Measurements from ENCODE around the gene FCGR3B. TPM values are rescaled to one million over a fixed set of nuclear protein-coding genes. Genes with fewer than 3 reads are reported as not detected.
"Not testable (repeated sequence)": the region's sequence is repeated elsewhere in the genome, so short reads cannot be mapped to it uniquely, and the experiment has no call there.

Gene FCGR3B
- total RNA-seq, 1 donor from 2014 or later, result not detected

DNA sequence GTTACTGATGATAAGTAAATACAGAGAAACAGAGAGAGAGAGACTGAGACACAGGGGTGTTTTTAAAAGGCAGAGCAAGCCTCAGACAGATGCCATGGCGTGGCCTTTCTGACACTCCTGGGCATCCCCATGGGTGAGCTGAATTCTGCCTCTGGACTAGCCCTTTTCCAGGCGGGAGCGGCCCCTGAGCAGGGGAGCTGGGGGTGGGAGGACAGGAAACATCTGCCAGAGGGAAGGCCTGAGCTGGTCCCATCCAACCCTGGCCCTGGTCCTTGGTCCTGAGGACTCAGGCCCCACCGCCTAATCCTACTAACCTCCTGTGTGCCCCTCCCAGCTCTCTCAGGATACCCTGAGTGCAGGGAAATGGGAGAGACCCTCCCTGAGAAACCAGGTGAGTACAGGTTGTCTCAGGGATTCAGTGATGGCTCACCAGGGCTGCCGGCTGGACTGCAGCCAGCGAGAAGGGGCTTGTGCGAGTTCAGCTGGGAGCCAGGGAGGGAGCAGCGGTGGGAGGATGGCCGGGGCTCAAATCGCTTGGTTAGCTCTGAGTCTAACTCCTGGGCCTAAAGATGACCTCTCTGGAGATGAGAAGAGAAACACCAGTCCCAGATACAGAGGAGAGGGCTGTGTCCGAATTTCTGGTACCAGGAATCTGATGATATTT is 37.8 kb downstream of the FCGR3B start:
- H3K4me3 ChIP-seq (ENCODE audit: low read depth, low read length); DNase-seq (ENCODE audit: low read depth): not testable (repeated sequence)

DNA sequence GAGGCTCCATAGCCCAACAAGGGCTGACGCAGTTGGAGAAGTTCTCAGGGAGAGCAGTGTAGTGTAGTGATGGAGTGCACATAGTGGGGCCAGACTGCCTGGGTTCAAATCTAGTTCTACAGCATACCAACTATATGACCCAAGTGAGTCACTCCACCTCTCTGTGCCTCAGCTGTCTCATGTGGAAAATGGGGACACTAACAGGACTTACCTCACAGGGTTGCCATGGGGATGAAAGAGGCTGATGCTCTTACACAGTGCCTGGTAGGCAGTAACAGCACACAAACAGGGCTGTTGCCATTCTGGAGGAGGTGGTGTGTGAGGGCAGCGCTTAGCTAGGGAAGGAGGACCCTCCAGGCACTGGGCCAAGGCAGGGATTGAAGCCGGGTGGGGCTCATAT is 38.4 kb downstream of the FCGR3B start:
- not testable (repeated sequence) for H3K4me3 ChIP-seq (ENCODE audit: low read depth, low read length)

DNA sequence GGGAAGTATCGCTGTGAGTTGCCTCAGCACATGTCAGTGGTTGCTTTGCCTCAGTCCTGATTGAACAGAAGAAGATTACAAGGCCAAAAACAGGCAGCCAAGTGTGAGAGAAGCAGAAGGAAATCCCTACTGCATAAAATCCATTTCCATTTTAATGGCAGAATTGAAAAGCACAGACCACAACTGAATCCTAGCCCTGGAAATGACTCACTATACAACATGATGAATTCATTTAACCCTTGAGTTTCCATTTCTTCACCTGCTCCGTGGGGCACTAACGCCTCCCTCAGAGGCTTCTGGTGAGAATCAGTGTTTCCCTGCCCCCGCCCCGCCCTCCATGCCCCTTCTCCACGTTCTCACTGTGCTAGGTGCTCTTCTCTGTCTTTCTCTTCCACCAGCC is 41.1 kb downstream of the FCGR3B start:
- not testable (repeated sequence) for DNase-seq (ENCODE audit: low read depth); H3K4me3 ChIP-seq (ENCODE audit: low read depth, low read length)

More for the DNA sequence above, 38.4 kb downstream of the FCGR3B start:
- DNase-seq (ENCODE audit: low read depth), result not testable (repeated sequence)

DNA sequence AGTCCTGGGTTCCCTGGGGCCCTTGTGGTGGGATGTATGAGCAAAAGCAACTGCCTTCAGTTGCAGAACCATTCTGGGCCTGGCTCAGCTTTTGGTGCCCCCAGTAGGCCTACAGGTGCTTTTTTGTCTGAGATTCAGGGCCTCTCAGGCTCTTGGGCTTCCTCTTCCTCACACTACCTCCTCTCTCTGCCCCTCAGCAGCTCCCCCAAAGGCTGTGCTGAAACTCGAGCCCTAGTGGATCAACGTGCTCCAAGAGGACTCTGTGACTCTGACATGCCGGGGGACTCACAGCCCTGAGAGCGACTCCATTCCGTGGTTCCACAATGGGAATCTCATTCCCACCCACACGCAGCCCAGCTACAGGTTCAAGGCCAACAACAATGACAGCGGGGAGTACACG is 41.6 kb downstream of the FCGR3B start:
- H3K4me3 ChIP-seq (ENCODE audit: low read depth, low read length); DNase-seq (ENCODE audit: low read depth): not testable (repeated sequence)

DNA sequence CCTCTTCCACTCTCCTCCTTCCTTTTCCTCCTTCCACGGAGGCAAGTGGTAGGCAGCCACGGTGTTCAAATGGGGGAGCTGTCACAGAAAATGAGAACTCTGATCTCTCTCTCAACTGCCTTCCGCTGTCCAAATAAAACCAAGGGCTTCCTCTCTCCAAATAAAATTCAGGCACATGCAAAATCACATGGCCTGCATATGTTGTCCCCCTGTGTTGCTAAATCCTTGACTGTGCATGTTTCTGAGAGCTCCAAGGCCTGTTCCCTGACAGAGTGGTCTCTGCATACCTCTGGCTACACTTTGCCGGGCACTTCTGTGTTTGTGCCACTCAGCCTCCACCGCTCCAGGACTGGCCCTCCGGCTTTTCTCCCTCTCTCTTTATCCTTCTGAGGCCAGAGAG is 42.4 kb downstream of the FCGR3B start:
- not testable (repeated sequence) for DNase-seq (ENCODE audit: low read depth); H3K4me3 ChIP-seq (ENCODE audit: low read depth, low read length)

DNA sequence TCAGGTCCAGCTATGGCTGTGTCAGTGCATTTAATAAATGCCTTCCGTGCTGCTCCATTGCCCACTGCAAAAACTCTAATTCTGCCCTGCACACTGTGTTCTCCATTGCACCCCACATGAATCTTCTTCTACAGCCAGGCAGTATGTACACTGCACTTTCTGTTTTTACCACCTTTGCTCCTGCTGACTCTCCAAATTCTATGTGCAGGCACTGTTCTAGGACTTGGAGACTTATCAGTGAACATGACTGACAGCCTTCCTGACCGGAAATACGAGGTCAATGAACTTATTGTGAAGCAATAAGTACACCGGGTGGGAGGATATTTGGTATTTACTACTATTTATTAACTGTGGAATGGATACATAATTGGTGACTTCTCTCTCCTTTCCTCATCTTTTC is 48.1 kb downstream of the FCGR3B start:
- not testable (repeated sequence) for H3K4me3 ChIP-seq (ENCODE audit: low read depth, low read length); DNase-seq (ENCODE audit: low read depth)

DNA sequence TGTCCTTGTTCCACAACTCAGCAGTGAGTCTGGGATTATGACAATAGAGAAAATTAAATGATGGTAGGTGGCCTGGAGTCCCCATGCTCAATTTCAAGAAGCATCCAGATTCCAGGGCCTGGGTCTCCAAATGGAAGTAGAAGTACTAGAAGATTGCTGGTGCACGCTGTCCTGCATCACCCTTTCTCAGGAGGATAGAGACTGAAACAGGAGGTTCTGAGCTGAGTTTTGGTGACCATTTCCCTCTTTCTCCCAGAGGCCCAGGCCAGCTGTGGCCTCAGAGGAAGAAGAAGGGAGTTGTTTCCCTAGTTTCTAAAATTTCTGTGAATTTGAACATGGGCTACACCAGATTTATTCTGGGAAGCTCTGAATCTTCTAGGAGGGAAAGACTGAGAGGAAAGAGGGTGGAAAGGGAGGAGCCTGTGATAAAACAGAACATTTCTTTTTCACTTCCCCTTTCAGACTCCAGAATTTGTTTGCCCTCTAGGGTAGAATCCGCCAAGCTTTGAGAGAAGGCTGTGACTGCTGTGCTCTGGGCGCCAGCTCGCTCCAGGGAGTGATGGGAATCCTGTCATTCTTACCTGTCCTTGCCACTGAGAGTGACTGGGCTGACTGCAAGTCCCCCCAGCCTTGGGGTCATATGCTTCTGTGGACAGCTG is 50.0 kb downstream of the FCGR3B start:
- H3K4me3 ChIP-seq (ENCODE audit: low read depth, low read length); DNase-seq (ENCODE audit: low read depth): not testable (repeated sequence)

DNA sequence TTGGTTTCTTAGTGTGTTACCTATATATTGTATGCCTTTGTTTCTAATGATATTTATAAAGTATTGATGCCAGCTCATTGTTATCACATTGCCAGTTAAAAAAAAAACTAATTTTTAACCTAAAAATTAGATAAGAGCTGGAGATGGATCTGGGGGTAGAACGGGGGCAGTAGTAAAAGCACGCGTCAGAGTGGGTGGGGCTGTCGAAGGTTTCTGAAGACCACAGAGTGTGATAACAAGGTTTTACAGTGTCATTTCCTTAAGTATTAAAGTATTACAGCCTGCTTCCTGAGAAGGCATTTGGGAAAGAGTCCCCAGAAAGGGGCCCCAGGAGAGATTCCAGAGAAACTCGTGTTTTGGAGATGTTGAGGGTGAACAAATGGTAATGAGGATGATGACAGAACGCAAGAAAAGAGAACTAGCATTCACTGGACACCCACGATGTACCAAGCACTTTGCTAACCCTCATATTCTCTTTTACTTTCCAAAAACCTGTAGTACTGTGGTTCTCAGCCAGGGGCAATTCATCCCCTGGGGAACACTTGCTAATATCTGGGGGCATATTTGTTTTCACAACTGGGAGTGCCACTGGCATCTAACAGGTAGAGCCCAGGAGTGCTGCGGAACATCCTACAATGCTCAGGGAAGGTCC is 51.0 kb downstream of the FCGR3B start:
- not testable (repeated sequence) for DNase-seq (ENCODE audit: low read depth); H3K4me3 ChIP-seq (ENCODE audit: low read depth, low read length)

DNA sequence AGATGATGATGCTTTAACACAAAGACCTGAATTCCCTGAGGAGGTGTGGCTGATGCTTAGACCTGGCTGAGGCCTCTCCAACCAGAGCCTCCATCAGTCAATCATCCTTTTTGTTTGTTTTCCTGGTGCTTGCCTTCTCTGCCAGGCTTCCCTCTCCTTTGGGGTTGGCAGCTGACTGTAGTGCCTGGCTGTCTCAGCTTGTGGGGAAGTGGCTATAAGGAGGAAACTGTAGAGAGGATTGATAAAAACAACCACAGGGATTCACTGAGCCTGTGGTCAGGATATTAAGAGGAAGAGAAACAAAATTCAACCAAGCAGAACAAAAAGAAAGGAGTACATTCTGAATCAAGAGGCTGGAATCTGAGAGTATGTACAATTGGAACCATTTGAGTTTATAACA is 54.3 kb downstream of the FCGR3B start:
- not testable (repeated sequence) for DNase-seq (ENCODE audit: low read depth); H3K4me3 ChIP-seq (ENCODE audit: low read depth, low read length)

Other genes starting within 250 kb of the FCGR3B start
- not detected in 2 replicates for gene FCGR2A, start 125.7 kb downstream of the FCGR3B start, total RNA-seq
- gene HSPA6, start 106.6 kb downstream of the FCGR3B start, total RNA-seq, result 0.12 and 0.36 TPM in 2 replicates
- not detected in 2 replicates for gene FCGR3A, start 81.4 kb downstream of the FCGR3B start, total RNA-seq
- gene FCGR2B, start 32.0 kb upstream of the FCGR3B start, total RNA-seq, result not detected in 2 replicates
- gene FCRLA, start 76.1 kb upstream of the FCGR3B start, total RNA-seq, result 0.35 TPM in 1 of 2 replicates, not detected in the other
- gene FCRLB, start 90.4 kb upstream of the FCGR3B start, total RNA-seq, result 1.5 and 3.6 TPM in 2 replicates
- 26.2 and 32.9 TPM in 2 replicates for gene DUSP12, start 118.6 kb upstream of the FCGR3B start, total RNA-seq
- 16.6 and 20.6 TPM in 2 replicates for gene ATF6, start 135.1 kb upstream of the FCGR3B start, total RNA-seq

Data from epithelial cell of proximal tubule (primary cell).